PC-9 (cell line): Measurements from ENCODE around the gene GEMIN5. TPM values are rescaled to one million over a fixed set of nuclear protein-coding genes. Genes with fewer than 3 reads are reported as not detected.

Source experiments
- BruUV-seq: library from RNA; stranded (reverse); fragments of 400-500 nt; replicated peaks from 2 replicates; lab custom pipeline; 2021; lab: Mats Ljungman, UMichigan
- CTCF ChIA-PET: fragments of 300-600 bp; sonication (Branson Sonifier 250); formaldehyde crosslinking; loops from one replicate; lab custom pipeline; 2022; ENCODE audit warnings: antibody characterized with exemption; lab: Charles Lee
- POLR2A ChIA-PET: fragments of 300-600 bp; sonication (Branson Sonifier 250); formaldehyde crosslinking; loops from one replicate; lab custom pipeline; 2022; ENCODE audit warnings: antibody characterized with exemption; ENCODE audit not compliant: unreplicated experiment; lab: Charles Lee
- DNase-seq, 2 experiments: peaks; one replicate each; pipeline versions ENCODE4 v3.0.0 to v3.0.0-alpha.2; 2015 to 2022; ENCODE audit warnings: mixed read lengths in 1 of 2
- H2AFZ ChIP-seq: fragments of 200-600 bp; sonication (generic); 2 replicates; pipeline ENCODE4 v1.8.1; 2017; ENCODE audit warnings: antibody characterized with exemption
- H3F3A ChIP-seq: fragments of 200-600 bp; sonication (generic); 2 replicates; pipeline ENCODE4 v1.8.1; 2017; ENCODE audit warnings: antibody characterized with exemption, mild to moderate bottlenecking, low read depth; ENCODE audit not compliant: insufficient read depth
- H3K27ac ChIP-seq: fragments of 200-600 bp; sonication (generic); 2 replicates; pipeline ENCODE4 v1.6.1; 2016; ENCODE audit warnings: mixed run types
- H3K27me3 ChIP-seq: fragments of 200-600 bp; sonication (generic); 2 replicates; pipeline ENCODE4 v1.6.1; 2016; ENCODE audit warnings: low read depth, mixed run types; ENCODE audit not compliant: insufficient read depth
- H3K36me3 ChIP-seq: fragments of 200-600 bp; sonication (generic); 2 replicates; pipeline ENCODE4 v1.6.1; 2016; ENCODE audit warnings: low read depth, mixed run types
- H3K4me1 ChIP-seq: fragments of 200-600 bp; sonication (generic); replicated peaks from 2 replicates; pipeline ENCODE4 v1.6.1; 2016; ENCODE audit warnings: mixed run types; ENCODE audit not compliant: insufficient read depth
- H3K4me2 ChIP-seq: fragments of 200-600 bp; sonication (generic); 2 replicates; pipeline ENCODE4 v1.6.1; 2017; ENCODE audit warnings: mixed run types
- H3K4me3 ChIP-seq: fragments of 200-600 bp; sonication (generic); 2 replicates; pipeline ENCODE4 v1.6.1; 2016; ENCODE audit warnings: mixed run types
- H3K79me2 ChIP-seq: fragments of 200-600 bp; sonication (generic); 2 replicates; pipeline ENCODE4 v1.6.1; 2017; ENCODE audit warnings: low read depth, mixed run types
- H3K9me2 ChIP-seq: fragments of 200-600 bp; sonication (generic); 2 replicates; pipeline ENCODE4 v1.8.1; 2017; ENCODE audit warnings: mild to moderate bottlenecking; ENCODE audit not compliant: insufficient read depth
- H3K9me3 ChIP-seq: fragments of 200-600 bp; sonication (generic); 2 replicates; pipeline ENCODE4 v1.8.1; 2016; ENCODE audit warnings: low read depth; ENCODE audit not compliant: insufficient read depth
- H4K20me1 ChIP-seq: fragments of 200-600 bp; sonication (generic); 2 replicates; pipeline ENCODE4 v1.8.1; 2017; ENCODE audit not compliant: insufficient read depth
- CTCF ChIP-seq: fragments of 200-600 bp; sonication (generic); conservative IDR thresholded peaks from 2 replicates; pipeline ENCODE4 v1.6.1; 2017; ENCODE audit warnings: mixed run types, antibody characterized with exemption, mild to moderate bottlenecking, moderate library complexity
- EZH2 ChIP-seq: fragments of 200-600 bp; sonication (generic); IDR thresholded peaks from 2 replicates; pipeline ENCODE4 v1.8.0; 2017; ENCODE audit warnings: antibody characterized with exemption, low read depth
- intact Hi-C: fragments of 100-400 bp; cut with micrococcal nuclease; formaldehyde crosslinking; loops from one replicate; pipeline ENCODE4 v1.10.0; 2022; ENCODE audit not compliant: unreplicated experiment
- total RNA-seq: library from RNA; stranded (reverse); gene quantifications from 2 replicates; pipeline ENCODE4 v1.2.3, GENCODE V29; 2021

Gene GEMIN5
- total RNA-seq, 1 experiment from 2014 or later = 18.6 TPM

GRCh38 chr5:154971501-154971900 is 33.5 kb upstream of the GEMIN5 start:
- H3K4me2 ChIP-seq = no peak overlapping the region
- no peaks in the 10 kb centered on the region for H3K27me3 ChIP-seq
- CTCF ChIA-PET = interaction anchor here (0.6 to 2.3 kb wide), 3 partner anchors 14 to 289 kb away, joined by 5 to 14 read pairs (median 5); no protein-coding TSS in a partner anchor
- peaks cover 9% of the 10 kb centered on the region; the same call in 1 of the 2 replicates for H3K36me3 ChIP-seq
- intact Hi-C loops = no loop called here
- no peak overlapping the region for H3K27ac ChIP-seq
- no peak for DNase-seq
- H3F3A ChIP-seq = peaks cover 4% of the 10 kb centered on the region; the same call in 1 of the 2 replicates
- H4K20me1 ChIP-seq = no peaks in the 10 kb centered on the region
- BruUV-seq = no TSS peak
- no peaks in the 10 kb centered on the region for H3K9me2 ChIP-seq
- H3K4me3 ChIP-seq = no peak overlapping the region
- no peaks in the 10 kb centered on the region for H3K9me3 ChIP-seq
- TF ChIP-seq EZH2 (no peak), CTCF (no peak)
- no peak overlapping the region for H2AFZ ChIP-seq
- no peaks in the 10 kb centered on the region for H3K79me2 ChIP-seq
- POLR2A ChIA-PET = no interaction called here
- H3K4me1 ChIP-seq = no peaks in the 10 kb centered on the region

- TF ChIP-seq CTCF = no peak
- no peak for TF ChIP-seq EZH2
- Histone ChIP-seq H4K20me1 (no peaks in the 10 kb centered on the region), H3K4me2 (no peak overlapping the region), H3K4me3 (no peak overlapping the region), H3K79me2 (no peaks in the 10 kb centered on the region), H3K27ac (no peak overlapping the region), H3K4me1 (no peaks in the 10 kb centered on the region), H3K9me2 (no peaks in the 10 kb centered on the region), H2AFZ (no peak overlapping the region), H3K36me3 (peaks cover 9% of the 10 kb centered on the region; the same call in 1 of the 2 replicates), H3K27me3 (no peaks in the 10 kb centered on the region), H3F3A (peaks cover 4% of the 10 kb centered on the region; the same call in 1 of the 2 replicates), H3K9me3 (no peaks in the 10 kb centered on the region)
- intact Hi-C loops = no loop called here
- no peak for DNase-seq
- CTCF ChIA-PET = interaction anchor here (0.7 to 2.3 kb wide), 2 partner anchors 13 to 34 kb away, joined by 5 to 14 read pairs; no protein-coding TSS in a partner anchor
- BruUV-seq = no TSS peak
- POLR2A ChIA-PET = no interaction called here
These were observed 32.7 kb upstream of the GEMIN5 start for GRCh38 chr5:154970759-154971158.

DNA sequence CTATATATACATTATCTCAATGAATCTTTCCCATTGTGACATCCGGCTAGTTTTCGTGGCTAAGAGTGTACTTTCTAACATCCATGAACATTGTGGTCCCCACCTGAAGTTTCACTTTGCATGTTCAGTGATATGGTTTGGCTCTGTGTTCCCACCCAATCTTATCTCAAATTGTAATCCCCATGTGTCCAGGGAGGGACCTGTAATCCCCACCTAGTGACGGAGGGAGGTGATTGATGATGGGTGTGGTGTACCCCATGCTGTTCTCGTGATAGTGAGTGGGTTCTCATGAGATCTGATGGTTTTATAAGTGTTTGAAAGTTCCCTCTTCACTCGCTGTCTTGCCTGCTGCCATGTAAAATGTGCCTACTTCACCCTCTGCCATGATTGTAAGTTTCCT is 30.9 kb upstream of the GEMIN5 start:
- no peak overlapping the region for H2AFZ ChIP-seq
- DNase-seq = no peak
- H4K20me1 ChIP-seq = 0 out of 2 replicates have a peak, but pooled peaks cover under 1% of the 10 kb centered on the region
- intact Hi-C loops = no loop called here
- H3K36me3 ChIP-seq = peaks cover 9% of the 10 kb centered on the region; the same call in 1 of the 2 replicates
- H3K4me1 ChIP-seq = no peaks in the 10 kb centered on the region
- CTCF ChIA-PET = no interaction called here
- H3K79me2 ChIP-seq = no peaks in the 10 kb centered on the region
- BruUV-seq = no TSS peak
- H3K27me3 ChIP-seq = no peaks in the 10 kb centered on the region
- peaks cover 4% of the 10 kb centered on the region; the same call in 1 of the 2 replicates for H3F3A ChIP-seq
- POLR2A ChIA-PET = no interaction called here
- H3K9me3 ChIP-seq = no peaks in the 10 kb centered on the region
- H3K4me3 ChIP-seq = no peak overlapping the region
- no peak overlapping the region for H3K27ac ChIP-seq
- no peaks in the 10 kb centered on the region for H3K9me2 ChIP-seq
- TF ChIP-seq CTCF (no peak), EZH2 (no peak)
- no peak overlapping the region for H3K4me2 ChIP-seq
